Neuron (in vitro differentiated cells): ENCODE results near the gene CD8B2.
"Not testable (repeated sequence)": the region's sequence is repeated elsewhere in the genome, so short reads cannot be mapped to it uniquely, and the experiment has no call there.

Experiments
- H2AFZ ChIP-seq: one replicate; pipeline ENCODE4 v1.6.1; 2013; ENCODE audit warnings: low read depth, mild to moderate bottlenecking, inconsistent platforms, low read length, moderate library complexity
- H3K27me3 ChIP-seq: one replicate; pipeline ENCODE4 v1.6.1; 2013; ENCODE audit warnings: low read length; ENCODE audit not compliant: insufficient read depth
- H3K36me3 ChIP-seq: one replicate; pipeline ENCODE4 v1.6.1; 2013; ENCODE audit warnings: low read length; ENCODE audit not compliant: insufficient read depth
- H3K4me1 ChIP-seq: one replicate; pipeline ENCODE4 v1.6.1; 2013; ENCODE audit warnings: low read length; ENCODE audit not compliant: insufficient read depth
- H3K4me3 ChIP-seq: 2 replicates; pipeline ENCODE4 v1.5.1; 2013; ENCODE audit warnings: mild to moderate bottlenecking, low read length, moderate library complexity
- H3K9me3 ChIP-seq: one replicate; pipeline ENCODE4 v1.6.1; 2013; ENCODE audit warnings: low read length

Gene CD8B2

GRCh38 chr2:106486551-106487385, at the start of gene CD8B2:
TSS of gene CD8B2 (plus strand) at chr2:106487364. CDS start at chr2:106487427, 63 bp downstream.
- not testable (repeated sequence) for H3K36me3 ChIP-seq, H3K4me1 ChIP-seq, H3K9me3 ChIP-seq, H2AFZ ChIP-seq, H3K4me3 ChIP-seq
- H3K27me3 ChIP-seq, result peaks cover 14% of the 10 kb centered on the region

GRCh38 chr2:106461882-106462281, 25.3 kb upstream of the CD8B2 start:
- not testable (repeated sequence) for H3K4me3 ChIP-seq, H2AFZ ChIP-seq, H3K36me3 ChIP-seq, H3K27me3 ChIP-seq, H3K9me3 ChIP-seq, H3K4me1 ChIP-seq

GRCh38 chr2:106467516-106467915, 19.6 kb upstream of the CD8B2 start:
- not testable (repeated sequence) for H3K36me3 ChIP-seq, H3K27me3 ChIP-seq, H2AFZ ChIP-seq, H3K4me1 ChIP-seq, H3K4me3 ChIP-seq, H3K9me3 ChIP-seq

- H3K4me1 ChIP-seq, H2AFZ ChIP-seq, H3K36me3 ChIP-seq, H3K27me3 ChIP-seq, H3K9me3 ChIP-seq, H3K4me3 ChIP-seq: not testable (repeated sequence)
Measured at GRCh38 chr2:106468107-106468506, 19.1 kb upstream of the CD8B2 start, which contains the start of gene RGPD3. TSS of gene RGPD3 (minus strand) at chr2:106468413. CDS start at chr2:106468288, 125 bp downstream.

DNA sequence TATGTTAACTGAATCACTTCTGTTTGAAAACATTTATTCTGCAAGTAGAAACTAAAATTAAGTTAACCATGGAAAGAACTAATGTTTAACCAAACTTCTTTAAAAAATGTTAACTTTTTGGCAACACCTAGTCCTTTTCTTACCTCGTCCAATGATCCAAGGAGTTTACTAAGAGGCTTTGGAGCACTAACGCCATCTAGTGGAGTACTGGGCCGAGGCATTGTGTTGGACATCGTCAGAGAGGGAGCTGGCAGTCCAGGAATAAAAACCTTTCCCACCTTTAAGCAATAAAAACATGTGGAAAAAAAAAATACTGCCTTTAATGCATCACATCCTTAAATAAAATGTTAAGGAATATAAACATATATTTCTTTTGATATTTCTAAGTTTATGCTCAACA, 16.5 kb upstream of the CD8B2 start:
- H3K36me3 ChIP-seq, H3K27me3 ChIP-seq, H2AFZ ChIP-seq, H3K4me3 ChIP-seq, H3K9me3 ChIP-seq, H3K4me1 ChIP-seq: not testable (repeated sequence)

GRCh38 chr2:106477647-106478046, 9.5 kb upstream of the CD8B2 start:
- not testable (repeated sequence) for H3K9me3 ChIP-seq, H3K4me1 ChIP-seq, H3K36me3 ChIP-seq, H3K4me3 ChIP-seq, H2AFZ ChIP-seq, H3K27me3 ChIP-seq

GRCh38 chr2:106479563-106479962, 7.6 kb upstream of the CD8B2 start:
- not testable (repeated sequence) for H2AFZ ChIP-seq, H3K27me3 ChIP-seq, H3K9me3 ChIP-seq, H3K4me3 ChIP-seq, H3K36me3 ChIP-seq, H3K4me1 ChIP-seq

- H3K4me1 ChIP-seq, H3K9me3 ChIP-seq, H2AFZ ChIP-seq, H3K36me3 ChIP-seq, H3K4me3 ChIP-seq: not testable (repeated sequence)
- H3K27me3 ChIP-seq, result peaks cover 14% of the 10 kb centered on the region
Measured at GRCh38 chr2:106487386-106488191, 425 bp downstream of the CD8B2 start.

GRCh38 chr2:106489701-106490100, 2.5 kb downstream of the CD8B2 start:
- peaks cover 14% of the 10 kb centered on the region for H3K27me3 ChIP-seq
- not testable (repeated sequence) for H3K36me3 ChIP-seq, H2AFZ ChIP-seq, H3K4me1 ChIP-seq, H3K9me3 ChIP-seq, H3K4me3 ChIP-seq

GRCh38 chr2:106492399-106492798, 5.2 kb downstream of the CD8B2 start:
- H3K27me3 ChIP-seq, H3K9me3 ChIP-seq, H3K4me1 ChIP-seq, H3K4me3 ChIP-seq, H2AFZ ChIP-seq, H3K36me3 ChIP-seq: not testable (repeated sequence)

DNA sequence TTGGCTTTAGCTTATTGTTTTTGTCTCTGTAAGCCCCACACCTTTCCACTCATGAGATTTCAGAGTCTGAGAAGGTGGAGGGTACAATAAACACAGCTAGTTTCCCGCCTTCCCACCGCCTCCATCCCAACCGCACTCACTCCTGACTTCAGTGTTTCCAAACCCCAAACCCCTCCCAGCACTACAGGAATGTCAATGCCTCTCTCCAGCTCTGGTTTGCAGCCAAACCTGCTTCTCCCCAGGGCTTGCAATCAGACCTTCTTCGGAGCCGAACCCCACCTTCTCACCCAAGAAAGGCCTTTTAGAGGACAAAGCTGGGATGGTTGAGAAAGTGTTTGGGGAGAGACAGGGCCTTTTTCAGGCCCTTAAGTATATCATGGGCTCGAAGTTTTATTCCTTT, 5.7 kb downstream of the CD8B2 start:
- not testable (repeated sequence) for H3K4me1 ChIP-seq, H3K27me3 ChIP-seq, H3K4me3 ChIP-seq, H3K9me3 ChIP-seq, H3K36me3 ChIP-seq, H2AFZ ChIP-seq

- H3K36me3 ChIP-seq, H3K27me3 ChIP-seq, H3K4me1 ChIP-seq, H3K4me3 ChIP-seq, H3K9me3 ChIP-seq, H2AFZ ChIP-seq: not testable (repeated sequence)
Measured at GRCh38 chr2:106498549-106498948, 11.4 kb downstream of the CD8B2 start.

- not testable (repeated sequence) for H3K9me3 ChIP-seq, H3K36me3 ChIP-seq, H3K4me3 ChIP-seq, H3K4me1 ChIP-seq, H2AFZ ChIP-seq, H3K27me3 ChIP-seq
Measured at GRCh38 chr2:106500350-106500749, 13.2 kb downstream of the CD8B2 start.
